SK-N-SH (cell line): ENCODE results near the gene MVP. TPM values are rescaled to one million over a fixed set of nuclear protein-coding genes. Genes with fewer than 3 reads are reported as not detected.
A peak's percentile ranks its signal among the peaks of the same experiment; 100 is the strongest.

Experiments
- CTCF ChIA-PET: fragments of 300-600, 350-600 bp; formaldehyde crosslinking; extraction: SDS; loops from one replicate; lab custom pipeline; 2021; lab: Yijun Ruan, JAX
- POLR2A ChIA-PET: fragments of 350-600 bp; sonication (Branson Sonifier 250); formaldehyde crosslinking; extraction: SDS; loops from one replicate; lab custom pipeline; 2020; ENCODE audit warnings: antibody characterized with exemption, inconsistent platforms; lab: Yijun Ruan, JAX
- DNase-seq: peaks from one replicate; pipeline ENCODE4 v3.0.0; 2012
- H2AFZ ChIP-seq: fragments of 200-600 bp; sonication (generic); 2 replicates; pipeline ENCODE4 v1.8.1; 2016; ENCODE audit warnings: antibody characterized with exemption, mild to moderate bottlenecking, low read depth
- H3F3A ChIP-seq: fragments of 200-600 bp; sonication (generic); replicated peaks from 2 replicates; pipeline ENCODE3; 2016; ENCODE audit warnings: antibody characterized with exemption, mild to moderate bottlenecking; ENCODE audit not compliant: insufficient read depth
- H3K27ac ChIP-seq, 2 experiments: fragments of 200-500 bp in 1 of 2; fragments of 200-600 bp in 1 of 2; sonication (Bioruptor generic) in 1 of 2; sonication (generic), shearing (Covaris generic) in 1 of 2; 2 replicates each; pipeline versions ENCODE4 v1.5.1 to v1.6.1; 2014 to 2016; ENCODE audit warnings: low read depth in 2 of 2, inconsistent platforms in 1 of 2, low read length in 1 of 2, mild to moderate bottlenecking in 1 of 2, mixed read lengths in 1 of 2
- H3K27me3 ChIP-seq: fragments of 200-600 bp; sonication (generic), shearing (Covaris generic); 2 replicates; pipeline ENCODE4 v1.6.1; 2016; ENCODE audit warnings: mixed run types; ENCODE audit not compliant: insufficient read depth
- H3K36me3 ChIP-seq, 2 experiments: fragments of 200-500 bp in 1 of 2; fragments of 200-600 bp in 1 of 2; sonication (Bioruptor generic) in 1 of 2; sonication (generic) in 1 of 2; replicated peaks in 1 of 2; 2 replicates each; pipeline versions ENCODE3 to v1.5.1; 2014 to 2016; ENCODE audit warnings: low read length in 1 of 2, mild to moderate bottlenecking in 1 of 2; ENCODE audit not compliant: insufficient read depth in 2 of 2, control insufficient read depth in 1 of 2
- H3K4me1 ChIP-seq, 2 experiments: fragments of 200-500 bp in 1 of 2; fragments of 200-600 bp in 1 of 2; sonication (Bioruptor generic) in 1 of 2; sonication (generic), shearing (Covaris generic) in 1 of 2; 2 replicates each; pipeline versions ENCODE4 v1.5.1 to v1.6.1; 2014 to 2016; ENCODE audit warnings: low read depth in 1 of 2, low read length in 1 of 2, mixed run types in 1 of 2; ENCODE audit not compliant: insufficient read depth in 2 of 2, control insufficient read depth in 1 of 2
- H3K4me2 ChIP-seq: fragments of 200-600 bp; sonication (generic), shearing (Covaris generic); 2 replicates; pipeline ENCODE4 v1.6.1; 2017; ENCODE audit warnings: mixed run types
- H3K4me3 ChIP-seq, 2 experiments: fragments of 200-500 bp in 1 of 2; fragments of 200-600 bp in 1 of 2; sonication (Bioruptor generic) in 1 of 2; sonication (generic), shearing (Covaris generic) in 1 of 2; 2 replicates each; pipeline versions ENCODE4 v1.5.1 to v1.8.1; 2014 to 2016; ENCODE audit warnings: low read depth in 2 of 2, inconsistent platforms in 1 of 2, low read length in 1 of 2, mild to moderate bottlenecking in 1 of 2, mixed read lengths in 1 of 2, moderate library complexity in 1 of 2
- H3K79me2 ChIP-seq: fragments of 200-600 bp; sonication (generic); 2 replicates; pipeline ENCODE4 v1.8.1; 2017; ENCODE audit warnings: mild to moderate bottlenecking; ENCODE audit not compliant: insufficient read depth
- H3K9ac ChIP-seq: fragments of 200-600 bp; sonication (generic); 2 replicates; pipeline ENCODE4 v1.6.1; 2017; ENCODE audit warnings: mixed run types
- H3K9me2 ChIP-seq: fragments of 200-600 bp; sonication (generic); 2 replicates; pipeline ENCODE4 v1.6.1; 2017; ENCODE audit warnings: mixed run types
- H3K9me3 ChIP-seq: fragments of 200-600 bp; sonication (generic); 2 replicates; pipeline ENCODE4 v1.6.1; 2017; ENCODE audit warnings: mixed run types, mild to moderate bottlenecking, moderate library complexity
- H4K20me1 ChIP-seq: fragments of 200-600 bp; sonication (generic); 2 replicates; pipeline ENCODE4 v1.6.1; 2017; ENCODE audit warnings: mild to moderate bottlenecking, mixed run types; ENCODE audit not compliant: insufficient read depth
- ELF1 ChIP-seq: IDR thresholded peaks from 2 replicates; pipeline ENCODE4 v1.4.0; 2012
- EP300 ChIP-seq, 2 experiments: IDR thresholded peaks; 2 replicates each; pipeline versions ENCODE4 v1.4.0 to v1.6.1; 2012; ENCODE audit warnings: borderline replicate concordance in 1 of 2, low read depth in 1 of 2, low read length in 1 of 2
- MEF2A ChIP-seq: IDR thresholded peaks from 2 replicates; pipeline ENCODE4 v1.4.0; 2012; ENCODE audit warnings: low read depth, borderline replicate concordance
- NRF1 ChIP-seq: IDR thresholded peaks from 2 replicates; pipeline ENCODE4 v1.6.1; 2012; ENCODE audit warnings: low read depth, mild to moderate bottlenecking, low read length
- RAD21 ChIP-seq: IDR thresholded peaks from 2 replicates; pipeline ENCODE4 v1.6.1; 2012; ENCODE audit warnings: mild to moderate bottlenecking, low read length
- RCOR1 ChIP-seq: fragments of 150-350 bp; IDR thresholded peaks from 2 replicates; pipeline ENCODE4 v1.6.1; 2017; ENCODE audit warnings: antibody characterized with exemption, low read length
- SIN3A ChIP-seq: IDR thresholded peaks from 2 replicates; pipeline ENCODE4 v1.6.1; 2012; ENCODE audit warnings: low read depth, mild to moderate bottlenecking, low read length, moderate library complexity, borderline replicate concordance
- SMC3 ChIP-seq: IDR thresholded peaks from 2 replicates; pipeline ENCODE4 v1.6.1; 2012; ENCODE audit warnings: low read depth, low read length, improper control_type of control experiment
- TEAD4 ChIP-seq: IDR thresholded peaks from 2 replicates; pipeline ENCODE4 v1.4.0; 2012; ENCODE audit warnings: mild to moderate bottlenecking, borderline replicate concordance; ENCODE audit not compliant: insufficient read depth
- YY1 ChIP-seq: IDR thresholded peaks from 2 replicates; pipeline ENCODE4 v1.4.0; 2012; ENCODE audit warnings: low read depth, mild to moderate bottlenecking
- WGBS: methylation state at CpG from one replicate; pipeline ENCODE4 v1.1.6; 2017; ENCODE audit warnings: low lambda C conversion rate; 5-methylcytosine and 5-hydroxymethylcytosine counted together
- polyA plus RNA-seq, 3 experiments: library from polyadenylated mRNA; depleted of rRNA; stranded (reverse); fragments of >200 nt; gene quantifications; 2 replicates each; pipeline ENCODE4 v1.2.3, GENCODE V29; 2012
- TF ChIP-seq, protein P1 (sequence below): IDR thresholded peaks from 2 replicates; pipeline ENCODE4 v1.4.0; 2012; ENCODE audit warnings: low read depth, borderline replicate concordance
- TF ChIP-seq, protein P2 (sequence below): IDR thresholded peaks from 2 replicates; pipeline ENCODE4 v1.6.1; 2012; ENCODE audit warnings: mild to moderate bottlenecking, low read depth, low read length, moderate library complexity
- TF ChIP-seq, protein P3 (sequence below): IDR thresholded peaks from 2 replicates; pipeline ENCODE4 v1.4.0; 2012; ENCODE audit warnings: low read depth
- TF ChIP-seq, protein P4 (sequence below): fragments of 200-600 bp; sonication (generic); IDR thresholded peaks from 2 replicates; pipeline ENCODE4 v1.6.1; 2017; ENCODE audit warnings: antibody characterized with exemption, mild to moderate bottlenecking, moderate library complexity

The MVP gene
- polyA plus RNA-seq, 1 of the 3 experiments (the other 2 are of a cell fraction) = 222 TPM

DNA sequence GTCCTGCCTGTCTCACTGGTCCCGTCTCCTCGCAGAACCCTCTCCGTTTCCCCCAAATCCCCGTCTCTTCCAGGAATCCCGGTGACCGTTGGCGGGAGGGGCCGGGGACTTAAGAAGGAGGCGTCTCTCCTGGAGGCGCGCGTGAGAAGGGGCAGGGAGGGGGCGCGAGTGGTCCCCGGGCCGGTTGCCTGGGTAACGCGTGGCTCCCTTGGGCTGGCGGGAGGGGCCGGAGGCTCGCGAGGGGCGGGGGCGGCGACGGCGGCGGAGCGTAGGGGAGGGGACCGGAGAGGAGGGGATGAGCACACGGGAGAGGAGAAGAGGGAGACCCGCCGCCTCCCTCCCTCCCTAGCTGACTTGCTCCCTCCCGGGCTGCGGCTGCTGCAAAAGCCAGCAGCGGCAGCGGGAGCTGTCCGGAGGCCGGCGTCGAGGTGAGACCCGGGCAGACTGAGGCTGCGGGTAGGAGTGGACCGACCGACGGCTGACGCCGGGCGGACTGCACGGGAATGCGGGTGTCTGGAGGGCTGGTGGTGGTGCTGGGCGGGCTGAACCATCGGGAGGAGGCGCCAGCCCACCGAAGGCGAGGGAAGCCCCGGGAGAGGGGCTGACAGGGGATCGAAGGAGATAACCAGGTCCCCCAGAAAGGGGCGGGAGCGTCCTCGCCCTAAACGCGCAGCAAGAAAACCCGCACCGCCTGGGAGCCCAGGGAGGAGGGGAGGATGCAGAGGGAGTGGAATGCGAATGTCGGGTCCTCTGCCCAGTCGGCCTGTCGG, 8.2 kb upstream of the MVP start, which contains the start of gene PRRT2:
Gene PRRT2, plus strand, starts transcription at position 298 of the 770 bp plus-strand sequence. CDS start 862 bp downstream, outside the sequence.
- Histone ChIP-seq H3K9me3 (no peaks in the 10 kb centered on the region), H3K79me2 (peaks cover 75% of the 10 kb centered on the region), H3K27ac (peak within 1 kb of the TSS; percentile 87 to 97), H3K36me3 (peaks cover 13 to 18% of the 10 kb centered on the region in 2 experiments)
- 4% methylated on average over 34 of the region's 69 CpGs for WGBS
- TF ChIP-seq, protein P1, sequence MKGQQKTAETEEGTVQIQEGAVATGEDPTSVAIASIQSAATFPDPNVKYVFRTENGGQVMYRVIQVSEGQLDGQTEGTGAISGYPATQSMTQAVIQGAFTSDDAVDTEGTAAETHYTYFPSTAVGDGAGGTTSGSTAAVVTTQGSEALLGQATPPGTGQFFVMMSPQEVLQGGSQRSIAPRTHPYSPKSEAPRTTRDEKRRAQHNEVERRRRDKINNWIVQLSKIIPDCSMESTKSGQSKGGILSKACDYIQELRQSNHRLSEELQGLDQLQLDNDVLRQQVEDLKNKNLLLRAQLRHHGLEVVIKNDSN = no peak; the same call in 1 of the 2 replicates
- TF ChIP-seq, protein P2, sequence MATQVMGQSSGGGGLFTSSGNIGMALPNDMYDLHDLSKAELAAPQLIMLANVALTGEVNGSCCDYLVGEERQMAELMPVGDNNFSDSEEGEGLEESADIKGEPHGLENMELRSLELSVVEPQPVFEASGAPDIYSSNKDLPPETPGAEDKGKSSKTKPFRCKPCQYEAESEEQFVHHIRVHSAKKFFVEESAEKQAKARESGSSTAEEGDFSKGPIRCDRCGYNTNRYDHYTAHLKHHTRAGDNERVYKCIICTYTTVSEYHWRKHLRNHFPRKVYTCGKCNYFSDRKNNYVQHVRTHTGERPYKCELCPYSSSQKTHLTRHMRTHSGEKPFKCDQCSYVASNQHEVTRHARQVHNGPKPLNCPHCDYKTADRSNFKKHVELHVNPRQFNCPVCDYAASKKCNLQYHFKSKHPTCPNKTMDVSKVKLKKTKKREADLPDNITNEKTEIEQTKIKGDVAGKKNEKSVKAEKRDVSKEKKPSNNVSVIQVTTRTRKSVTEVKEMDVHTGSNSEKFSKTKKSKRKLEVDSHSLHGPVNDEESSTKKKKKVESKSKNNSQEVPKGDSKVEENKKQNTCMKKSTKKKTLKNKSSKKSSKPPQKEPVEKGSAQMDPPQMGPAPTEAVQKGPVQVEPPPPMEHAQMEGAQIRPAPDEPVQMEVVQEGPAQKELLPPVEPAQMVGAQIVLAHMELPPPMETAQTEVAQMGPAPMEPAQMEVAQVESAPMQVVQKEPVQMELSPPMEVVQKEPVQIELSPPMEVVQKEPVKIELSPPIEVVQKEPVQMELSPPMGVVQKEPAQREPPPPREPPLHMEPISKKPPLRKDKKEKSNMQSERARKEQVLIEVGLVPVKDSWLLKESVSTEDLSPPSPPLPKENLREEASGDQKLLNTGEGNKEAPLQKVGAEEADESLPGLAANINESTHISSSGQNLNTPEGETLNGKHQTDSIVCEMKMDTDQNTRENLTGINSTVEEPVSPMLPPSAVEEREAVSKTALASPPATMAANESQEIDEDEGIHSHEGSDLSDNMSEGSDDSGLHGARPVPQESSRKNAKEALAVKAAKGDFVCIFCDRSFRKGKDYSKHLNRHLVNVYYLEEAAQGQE = peak; percentile 70
- TF ChIP-seq, all 33 proteins: peak for 1
- ChIA-PET CTCF (interaction anchor here (1.0 to 3.1 kb wide), 8 partner anchors 9 to 220 kb away, joined by 3 to 14 read pairs (median 4); partner anchors contain the start of genes ASPHD1, SEZ6L2 and TLCD3B), POLR2A (interaction anchor here (1.2 kb wide), 1 partner anchor 8 kb away, joined by 4 read pairs; the partner anchor contains the start of gene MVP)
- H4K20me1 ChIP-seq = peaks cover 15% of the 10 kb centered on the region
- H2AFZ ChIP-seq = peak within 1 kb of the TSS; percentile 72; the same call in 1 of the 2 replicates
- H3K4me1 ChIP-seq = peaks cover 47 to 73% of the 10 kb centered on the region in 2 experiments
- H3K4me2 ChIP-seq = peak within 1 kb of the TSS; percentile 97
- H3F3A ChIP-seq = peaks cover 48% of the 10 kb centered on the region
- no peaks in the 10 kb centered on the region for H3K27me3 ChIP-seq
- peak within 1 kb of the TSS; percentile 68 to 80 for H3K4me3 ChIP-seq
- peak; percentile 86 for DNase-seq
- H3K9me2 ChIP-seq = no peaks in the 10 kb centered on the region
- peak within 1 kb of the TSS; percentile 80 for H3K9ac ChIP-seq

DNA sequence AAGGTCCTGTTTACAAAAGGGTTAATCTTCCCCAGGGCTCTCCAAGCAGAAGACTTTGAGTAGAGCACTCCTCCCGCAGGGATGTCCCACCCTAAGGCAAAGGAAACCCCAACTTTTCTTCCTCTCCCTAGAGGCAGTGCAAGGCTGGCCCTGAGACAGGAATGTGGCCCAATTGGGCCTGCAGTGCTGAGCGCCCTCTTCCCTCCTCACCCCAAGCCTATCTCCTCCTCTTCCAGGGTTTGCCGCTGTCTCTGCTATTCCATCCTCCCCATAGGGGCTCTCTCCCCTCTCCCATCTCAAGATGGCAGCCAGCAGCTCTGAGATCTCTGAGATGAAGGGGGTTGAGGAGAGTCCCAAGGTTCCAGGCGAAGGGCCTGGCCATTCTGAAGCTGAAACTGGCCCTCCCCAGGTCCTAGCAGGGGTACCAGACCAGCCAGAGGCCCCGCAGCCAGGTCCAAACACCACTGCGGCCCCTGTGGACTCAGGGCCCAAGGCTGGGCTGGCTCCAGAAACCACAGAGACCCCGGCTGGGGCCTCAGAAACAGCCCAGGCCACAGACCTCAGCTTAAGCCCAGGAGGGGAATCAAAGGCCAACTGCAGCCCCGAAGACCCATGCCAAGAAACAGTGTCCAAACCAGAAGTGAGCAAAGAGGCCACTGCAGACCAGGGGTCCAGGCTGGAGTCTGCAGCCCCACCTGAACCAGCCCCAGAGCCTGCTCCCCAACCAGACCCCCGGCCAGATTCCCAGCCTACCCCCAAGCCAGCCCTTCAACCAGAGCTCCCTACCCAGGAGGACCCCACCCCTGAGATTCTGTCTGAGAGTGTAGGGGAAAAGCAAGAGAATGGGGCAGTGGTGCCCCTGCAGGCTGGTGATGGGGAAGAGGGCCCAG, 7.3 kb upstream of the MVP start:
- H3K4me2 ChIP-seq = peak overlapping the region; percentile 97
- H3K4me3 ChIP-seq = peak overlapping the region; percentile 68 to 80
- peaks cover 75% of the 10 kb centered on the region for H3K79me2 ChIP-seq
- ChIA-PET CTCF (interaction anchor here (1.0 to 3.1 kb wide), 5 partner anchors 10 to 113 kb away, joined by 3 to 14 read pairs (median 3); no protein-coding TSS in a partner anchor), POLR2A (no interaction called here)
- H4K20me1 ChIP-seq = peaks cover 15% of the 10 kb centered on the region
- H3K36me3 ChIP-seq = peaks cover 13 to 21% of the 10 kb centered on the region in 2 experiments
- peaks cover 51 to 71% of the 10 kb centered on the region in 2 experiments for H3K4me1 ChIP-seq
- WGBS = 72% methylated on average over 7 of the region's 9 CpGs
- H3K9me3 ChIP-seq = no peaks in the 10 kb centered on the region
- no peak overlapping the region for H2AFZ ChIP-seq
- H3F3A ChIP-seq = peaks cover 43% of the 10 kb centered on the region
- H3K27ac ChIP-seq = peak overlapping the region; percentile 87 to 97; a peak in 3 of 4 replicates
- H3K9ac ChIP-seq = peak overlapping the region; percentile 80
- H3K9me2 ChIP-seq = no peaks in the 10 kb centered on the region
- no peak for DNase-seq
- no peaks in the 10 kb centered on the region for H3K27me3 ChIP-seq
- TF ChIP-seq ELF1 (no peak), RCOR1 (no peak), RAD21 (no peak), SIN3A (no peak), TEAD4 (no peak), SMC3 (no peak), NRF1 (no peak), EP300 (IDR thresholded peaks at IDR 0.05; ENCODE audit: borderline replicate concordance in 1 of 2, low read depth in 1 of 2, low read length in 1 of 2) (no peak), YY1 (no peak; the same call in 1 of the 2 replicates), MEF2A (no peak)
- TF ChIP-seq, protein P3, sequence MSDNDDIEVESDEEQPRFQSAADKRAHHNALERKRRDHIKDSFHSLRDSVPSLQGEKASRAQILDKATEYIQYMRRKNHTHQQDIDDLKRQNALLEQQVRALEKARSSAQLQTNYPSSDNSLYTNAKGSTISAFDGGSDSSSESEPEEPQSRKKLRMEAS = no peak
- TF ChIP-seq, protein P4, sequence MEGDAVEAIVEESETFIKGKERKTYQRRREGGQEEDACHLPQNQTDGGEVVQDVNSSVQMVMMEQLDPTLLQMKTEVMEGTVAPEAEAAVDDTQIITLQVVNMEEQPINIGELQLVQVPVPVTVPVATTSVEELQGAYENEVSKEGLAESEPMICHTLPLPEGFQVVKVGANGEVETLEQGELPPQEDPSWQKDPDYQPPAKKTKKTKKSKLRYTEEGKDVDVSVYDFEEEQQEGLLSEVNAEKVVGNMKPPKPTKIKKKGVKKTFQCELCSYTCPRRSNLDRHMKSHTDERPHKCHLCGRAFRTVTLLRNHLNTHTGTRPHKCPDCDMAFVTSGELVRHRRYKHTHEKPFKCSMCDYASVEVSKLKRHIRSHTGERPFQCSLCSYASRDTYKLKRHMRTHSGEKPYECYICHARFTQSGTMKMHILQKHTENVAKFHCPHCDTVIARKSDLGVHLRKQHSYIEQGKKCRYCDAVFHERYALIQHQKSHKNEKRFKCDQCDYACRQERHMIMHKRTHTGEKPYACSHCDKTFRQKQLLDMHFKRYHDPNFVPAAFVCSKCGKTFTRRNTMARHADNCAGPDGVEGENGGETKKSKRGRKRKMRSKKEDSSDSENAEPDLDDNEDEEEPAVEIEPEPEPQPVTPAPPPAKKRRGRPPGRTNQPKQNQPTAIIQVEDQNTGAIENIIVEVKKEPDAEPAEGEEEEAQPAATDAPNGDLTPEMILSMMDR = no peak
- TF ChIP-seq, protein P1 = no peak
